H9 (cell line): ENCODE measurements around the gene KRTAP10-5. TPM values are rescaled to one million over a fixed set of nuclear protein-coding genes. Genes with fewer than 3 reads are reported as not detected.

Experiments used
- DNase-seq: peaks from one replicate; pipeline ENCODE4 v3.0.0-alpha.2; 2017
- H2AFZ ChIP-seq: one replicate; pipeline ENCODE4 v1.6.1; 2013; ENCODE audit warnings: mild to moderate bottlenecking, low read length, control low read depth, moderate library complexity
- H2AK5ac ChIP-seq: 2 replicates; pipeline ENCODE4 v1.6.1; 2013; ENCODE audit warnings: low read length, control low read depth, mixed read lengths; ENCODE audit not compliant: insufficient read length
- H2BK120ac ChIP-seq: one replicate; pipeline ENCODE4 v1.6.1; 2013; ENCODE audit warnings: low read depth, mild to moderate bottlenecking, low read length, control low read depth, inconsistent platforms; ENCODE audit not compliant: poor library complexity, severe bottlenecking
- H2BK12ac ChIP-seq: 2 replicates; pipeline ENCODE4 v1.6.1; 2013; ENCODE audit warnings: low read length, control low read depth, mixed read lengths, low read depth; ENCODE audit not compliant: insufficient read length
- H2BK15ac ChIP-seq: 2 replicates; pipeline ENCODE4 v1.6.1; 2013; ENCODE audit warnings: low read depth, low read length, control low read depth
- H2BK20ac ChIP-seq: one replicate; pipeline ENCODE4 v1.6.1; 2013; ENCODE audit warnings: low read depth, mild to moderate bottlenecking, low read length, control low read depth, inconsistent platforms; ENCODE audit not compliant: poor library complexity, severe bottlenecking
- H2BK5ac ChIP-seq: 2 replicates; pipeline ENCODE4 v1.6.1; 2013; ENCODE audit warnings: low read length, control low read depth, mixed read lengths; ENCODE audit not compliant: insufficient read length
- H3K14ac ChIP-seq: 2 replicates; pipeline ENCODE4 v1.6.1; 2013; ENCODE audit warnings: low read length, control low read depth; ENCODE audit not compliant: insufficient read depth
- H3K18ac ChIP-seq: 2 replicates; pipeline ENCODE4 v1.6.1; 2013; ENCODE audit warnings: low read depth, mild to moderate bottlenecking, mixed read lengths, low read length, control low read depth; ENCODE audit not compliant: insufficient read length
- H3K23ac ChIP-seq: 2 replicates; pipeline ENCODE4 v1.6.1; 2013; ENCODE audit warnings: low read length, control low read depth, mixed read lengths, low read depth; ENCODE audit not compliant: insufficient read length
- H3K23me2 ChIP-seq: 2 replicates; pipeline ENCODE4 v1.6.1; 2013; ENCODE audit warnings: low read depth, mild to moderate bottlenecking, mixed read lengths, low read length, control low read depth; ENCODE audit not compliant: insufficient read length, poor library complexity, severe bottlenecking
- H3K27ac ChIP-seq: 2 replicates; pipeline ENCODE4 v1.5.1; 2013; ENCODE audit warnings: low read length, control low read depth, mixed read lengths, low read depth; ENCODE audit not compliant: insufficient read length
- H3K27me3 ChIP-seq: 2 replicates; pipeline ENCODE4 v1.6.1; 2013; ENCODE audit warnings: low read length, control low read depth, inconsistent platforms; ENCODE audit not compliant: insufficient read depth
- H3K4ac ChIP-seq: 2 replicates; pipeline ENCODE4 v1.6.1; 2013; ENCODE audit warnings: low read depth, mild to moderate bottlenecking, control low read depth, inconsistent platforms, low read length, moderate library complexity
- H3K4me1 ChIP-seq: 2 replicates; pipeline ENCODE4 v1.6.1; 2013; ENCODE audit warnings: low read length, control low read depth, inconsistent platforms; ENCODE audit not compliant: insufficient read depth
- H3K4me2 ChIP-seq: 2 replicates; pipeline ENCODE4 v1.6.1; 2013; ENCODE audit warnings: low read length, control low read depth, mixed read lengths; ENCODE audit not compliant: insufficient read length, insufficient read depth
- H3K56ac ChIP-seq: 2 replicates; pipeline ENCODE4 v1.6.1; 2013; ENCODE audit warnings: low read depth, mild to moderate bottlenecking, mixed read lengths, low read length, control low read depth; ENCODE audit not compliant: insufficient read length
- H3K79me1 ChIP-seq: 2 replicates; pipeline ENCODE4 v1.6.1; 2013; ENCODE audit warnings: low read depth, mild to moderate bottlenecking, moderate library complexity, low read length, control low read depth, inconsistent platforms; ENCODE audit not compliant: insufficient read depth, poor library complexity, severe bottlenecking
- H3K79me2 ChIP-seq: 2 replicates; pipeline ENCODE4 v1.6.1; 2013; ENCODE audit warnings: low read length, control low read depth, inconsistent platforms; ENCODE audit not compliant: insufficient read depth
- H3K9ac ChIP-seq: 2 replicates; pipeline ENCODE4 v1.6.1; 2013; ENCODE audit warnings: low read length, control low read depth, mixed read lengths; ENCODE audit not compliant: insufficient read length; ENCODE audit errors: extremely low read depth
- H3K9me3 ChIP-seq: one replicate; pipeline ENCODE4 v1.6.1; 2013; ENCODE audit warnings: low read depth, low read length, inconsistent platforms; ENCODE audit not compliant: control insufficient read depth
- H3T11ph ChIP-seq: one replicate; pipeline ENCODE4 v1.6.1; 2013; ENCODE audit warnings: mild to moderate bottlenecking, low read length, control low read depth, inconsistent platforms
- H4K20me1 ChIP-seq: one replicate; pipeline ENCODE4 v1.6.1; 2013; ENCODE audit not compliant: control insufficient read depth, insufficient read length, insufficient read depth
- H4K5ac ChIP-seq: 2 replicates; pipeline ENCODE4 v1.6.1; 2013; ENCODE audit warnings: low read depth, mild to moderate bottlenecking, mixed read lengths, low read length, control low read depth; ENCODE audit not compliant: insufficient read length
- H4K8ac ChIP-seq: replicated peaks from 2 replicates; pipeline ENCODE4 v1.6.1; 2013; ENCODE audit warnings: low read length, control low read depth, mixed read lengths, low read depth; ENCODE audit not compliant: insufficient read length
- H4K91ac ChIP-seq: 2 replicates; pipeline ENCODE4 v1.6.1; 2013; ENCODE audit warnings: low read depth, mild to moderate bottlenecking, moderate library complexity, mixed read lengths, low read length, control low read depth; ENCODE audit not compliant: insufficient read length
- H3K27ac Mint-ChIP-seq, 3 experiments: 2 replicates in 2 of 3; 3 replicates in 1 of 3; pipeline ENCODE4 v1.8.0; 2020 to 2021; ENCODE audit warnings: mixed read lengths in 3 of 3, mild to moderate bottlenecking in 1 of 3, moderate library complexity in 1 of 3
- H3K27me3 Mint-ChIP-seq: 2 replicates; pipeline ENCODE4 v1.8.0; 2021; ENCODE audit warnings: low read depth, mild to moderate bottlenecking, moderate library complexity, mixed read lengths
- H3K36me3 Mint-ChIP-seq, 3 experiments: 2 replicates in 2 of 3; 3 replicates in 1 of 3; pipeline ENCODE4 v1.8.0; 2020 to 2021; ENCODE audit warnings: low read depth in 3 of 3, mixed read lengths in 3 of 3; ENCODE audit not compliant: insufficient read depth in 1 of 3
- H3K4me1 Mint-ChIP-seq, 2 experiments: 2 replicates each; pipeline ENCODE4 v1.8.0; 2020; ENCODE audit warnings: mixed read lengths in 2 of 2
- H3K4me3 Mint-ChIP-seq, 2 experiments: 2 replicates in 1 of 2; 3 replicates in 1 of 2; pipeline ENCODE4 v1.8.0; 2020 to 2021; ENCODE audit warnings: mild to moderate bottlenecking in 2 of 2, mixed read lengths in 2 of 2, moderate library complexity in 1 of 2
- H3K9me3 Mint-ChIP-seq, 2 experiments: 2 replicates in 1 of 2; 3 replicates in 1 of 2; pipeline ENCODE4 v1.8.0; 2020; ENCODE audit warnings: mild to moderate bottlenecking in 2 of 2, mixed read lengths in 2 of 2, moderate library complexity in 1 of 2
- WGBS: extraction: QIAGEN DNeasy Blood & Tissue Kit; methylation state at CpG from one replicate; pipeline ENCODE4 v1.1.7; 2013; ENCODE audit warnings: missing lambda C conversion rate, low lambda C conversion rate, mixed read lengths; ENCODE audit not compliant: insufficient read length; ENCODE audit errors: extremely low coverage; 5-methylcytosine and 5-hydroxymethylcytosine counted together
- total RNA-seq: library from RNA; stranded (reverse); gene quantifications from 2 replicates; pipeline ENCODE4 v1.2.1, GENCODE V29; 2021
- TF ChIP-seq, protein P1 (sequence below): fragments of 200-600 bp; sonication (generic); conservative IDR thresholded peaks from 3 replicates; pipeline ENCODE4 v1.8.0; 2021; ENCODE audit warnings: antibody characterized with exemption, mild to moderate bottlenecking

KRTAP10-5 gene
- total RNA-seq, 1 experiment from 2014 or later, result not detected

DNA sequence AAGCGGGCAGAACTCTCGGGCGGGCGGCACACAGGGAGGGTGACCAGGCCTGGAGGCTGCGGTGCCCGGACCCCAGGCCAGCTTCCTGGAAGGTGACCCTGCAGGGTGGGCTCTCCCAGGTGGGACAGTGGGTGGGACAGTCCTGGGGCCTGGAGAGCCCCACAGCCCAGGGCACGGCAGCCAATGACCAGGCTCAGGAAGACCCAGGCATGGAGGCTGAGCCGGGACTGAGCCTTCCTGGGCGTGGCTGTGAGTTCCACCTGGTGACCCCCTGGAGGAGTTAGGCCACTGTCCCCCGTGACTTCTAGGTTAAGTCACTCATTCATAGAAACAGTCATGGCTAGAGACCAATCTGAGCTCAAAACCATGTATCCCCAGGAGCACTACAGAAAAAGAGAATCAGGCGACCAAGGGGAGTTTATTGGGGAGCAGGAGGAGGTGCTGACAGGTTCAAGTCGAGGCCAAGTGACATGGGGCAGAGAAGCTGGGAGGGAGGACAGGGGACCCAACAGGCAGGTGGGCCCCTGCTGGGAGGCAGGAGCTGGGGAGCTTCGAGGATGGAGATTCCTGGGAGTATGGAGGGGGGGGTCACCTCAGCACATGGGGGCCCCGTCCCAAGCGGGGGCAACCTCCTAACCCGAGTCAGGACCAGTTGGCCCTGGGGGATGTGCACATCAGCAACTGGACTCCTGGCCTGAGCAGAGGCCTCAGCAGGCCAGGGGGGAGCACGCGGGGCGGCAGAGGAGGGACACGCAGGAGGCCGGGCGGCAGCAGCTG is 1.2 kb downstream of the KRTAP10-5 start:
- Histone ChIP-seq H3K27me3 (no peaks in the 10 kb centered on the region), H3K14ac (no peak overlapping the region), H3K4ac (no peak overlapping the region), H3K9me3 (no peaks in the 10 kb centered on the region), H3K18ac (no peak overlapping the region), H4K20me1 (no peaks in the 10 kb centered on the region), H2BK12ac (no peak overlapping the region), H3K79me1 (no peaks in the 10 kb centered on the region), H3K23ac (no peak overlapping the region), H3K4me2 (no peak overlapping the region), H2BK20ac (no peak overlapping the region), H2AK5ac (no peak overlapping the region), H3K9ac (no peak overlapping the region), H3K56ac (no peak overlapping the region), H3K79me2 (no peaks in the 10 kb centered on the region), H3K23me2 (no peaks in the 10 kb centered on the region), H3T11ph (no peak overlapping the region), H2AFZ (no peak overlapping the region), H4K8ac (no peak overlapping the region), H3K27ac (no peak overlapping the region), H2BK15ac (no peak overlapping the region), H4K91ac (no peak overlapping the region), H2BK120ac (no peak overlapping the region), H2BK5ac (no peak overlapping the region), H4K5ac (no peak overlapping the region), H3K4me1 (no peaks in the 10 kb centered on the region)
- Mint-ChIP-seq H3K27me3 (peaks cover 18% of the 10 kb centered on the region), H3K27ac (no peak overlapping the region), H3K4me1 (peaks cover 16 to 34% of the 10 kb centered on the region in 2 experiments), H3K36me3 (peaks cover 0 to 28% (median 12%) of the 10 kb centered on the region in 3 experiments; a peak in 5 of 7 replicates), H3K4me3 (no peak overlapping the region), H3K9me3 (peaks cover 18 to 28% of the 10 kb centered on the region in 2 experiments)
- TF ChIP-seq, protein P1, sequence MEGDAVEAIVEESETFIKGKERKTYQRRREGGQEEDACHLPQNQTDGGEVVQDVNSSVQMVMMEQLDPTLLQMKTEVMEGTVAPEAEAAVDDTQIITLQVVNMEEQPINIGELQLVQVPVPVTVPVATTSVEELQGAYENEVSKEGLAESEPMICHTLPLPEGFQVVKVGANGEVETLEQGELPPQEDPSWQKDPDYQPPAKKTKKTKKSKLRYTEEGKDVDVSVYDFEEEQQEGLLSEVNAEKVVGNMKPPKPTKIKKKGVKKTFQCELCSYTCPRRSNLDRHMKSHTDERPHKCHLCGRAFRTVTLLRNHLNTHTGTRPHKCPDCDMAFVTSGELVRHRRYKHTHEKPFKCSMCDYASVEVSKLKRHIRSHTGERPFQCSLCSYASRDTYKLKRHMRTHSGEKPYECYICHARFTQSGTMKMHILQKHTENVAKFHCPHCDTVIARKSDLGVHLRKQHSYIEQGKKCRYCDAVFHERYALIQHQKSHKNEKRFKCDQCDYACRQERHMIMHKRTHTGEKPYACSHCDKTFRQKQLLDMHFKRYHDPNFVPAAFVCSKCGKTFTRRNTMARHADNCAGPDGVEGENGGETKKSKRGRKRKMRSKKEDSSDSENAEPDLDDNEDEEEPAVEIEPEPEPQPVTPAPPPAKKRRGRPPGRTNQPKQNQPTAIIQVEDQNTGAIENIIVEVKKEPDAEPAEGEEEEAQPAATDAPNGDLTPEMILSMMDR, result no peak
- peak; percentile 22 for DNase-seq
- no CpG with 5 or more reads among the region's 22 CpGs for WGBS
